GM12878 (cell line): Measurements from ENCODE around the gene TOP3A.

ENCODE experiments used
- CREB1 ChIP-seq: IDR thresholded peaks from 2 replicates; pipeline ENCODE4 v1.6.1; 2012; ENCODE audit warnings: low read depth, mild to moderate bottlenecking, inconsistent platforms
- CTCF ChIP-seq, 3 experiments: IDR thresholded peaks in 2 of 3; conservative IDR thresholded peaks in 1 of 3; 2 replicates each; pipeline ENCODE4 v1.5.1; 2011; ENCODE audit warnings: low read depth in 3 of 3, low read length in 3 of 3, mild to moderate bottlenecking in 3 of 3, control low read depth in 2 of 3, moderate library complexity in 2 of 3, inconsistent platforms in 1 of 3, mixed read lengths in 1 of 3; ENCODE audit not compliant: control insufficient read depth in 2 of 3, insufficient read depth in 1 of 3; ENCODE audit errors: extremely low read depth in 1 of 3
- HSF1 ChIP-seq: fragments of 150-350 bp; IDR thresholded peaks from 2 replicates; pipeline ENCODE4 v1.6.1; 2014; ENCODE audit warnings: mild to moderate bottlenecking, low read depth, low read length
- NFXL1 ChIP-seq: fragments of 450-650 bp; IDR thresholded peaks from 2 replicates; pipeline ENCODE4 v1.6.1; 2017; ENCODE audit warnings: antibody characterized with exemption, mild to moderate bottlenecking, borderline replicate concordance
- SIN3A ChIP-seq: IDR thresholded peaks from 2 replicates; pipeline ENCODE4 v1.6.1; 2012; ENCODE audit warnings: low read depth, low read length, improper control_type of control experiment

GRCh38 chr17:18267927-18268711 lies 46.7 kb downstream of the TOP3A start:
- no peak for TF ChIP-seq CTCF (IDR thresholded peaks at IDR 0.05 in 2 of 3, conservative IDR thresholded peaks at IDR 0.05 in 1 of 3; ENCODE audit: control insufficient read depth in 2 of 3, extremely low read depth in 1 of 3, insufficient read depth in 1 of 3, low read depth in 3 of 3, low read length in 3 of 3)
- no peak for TF ChIP-seq HSF1
- TF ChIP-seq NFXL1: no peak
- no peak for TF ChIP-seq CREB1
- no peak for TF ChIP-seq SIN3A
